Right lobe of liver (tissue), 4 donors: ENCODE results near the gene ICE1.

Experiments
- POLR2A ChIP-seq: fragments of 450-650 bp; IDR thresholded peaks from one replicate; pipeline ENCODE4 v1.6.1; 2017; ENCODE audit warnings: antibody characterized with exemption, mild to moderate bottlenecking
- TF ChIP-seq, protein P1 (sequence below), 4 donors: fragments of 200-600 bp in 3 of 4; fragments of 450-650 bp in 1 of 4; IDR thresholded peaks; one replicate each; pipeline versions ENCODE4 v1.5.1 to v1.8.0; 2016 to 2022; ENCODE audit warnings: antibody characterized with exemption in 4 of 4, mild to moderate bottlenecking in 2 of 4
- donor health status: DM: no; HTN: no; CAD: no.
- donor health status: DM: no; HTN: no; CAD: no.
- donor health status: DM: no; HTN: yes; CAD: no.

GRCh38 chr5:5418764-5419163, 3.7 kb upstream of the ICE1 start:
- TF ChIP-seq, protein P1, sequence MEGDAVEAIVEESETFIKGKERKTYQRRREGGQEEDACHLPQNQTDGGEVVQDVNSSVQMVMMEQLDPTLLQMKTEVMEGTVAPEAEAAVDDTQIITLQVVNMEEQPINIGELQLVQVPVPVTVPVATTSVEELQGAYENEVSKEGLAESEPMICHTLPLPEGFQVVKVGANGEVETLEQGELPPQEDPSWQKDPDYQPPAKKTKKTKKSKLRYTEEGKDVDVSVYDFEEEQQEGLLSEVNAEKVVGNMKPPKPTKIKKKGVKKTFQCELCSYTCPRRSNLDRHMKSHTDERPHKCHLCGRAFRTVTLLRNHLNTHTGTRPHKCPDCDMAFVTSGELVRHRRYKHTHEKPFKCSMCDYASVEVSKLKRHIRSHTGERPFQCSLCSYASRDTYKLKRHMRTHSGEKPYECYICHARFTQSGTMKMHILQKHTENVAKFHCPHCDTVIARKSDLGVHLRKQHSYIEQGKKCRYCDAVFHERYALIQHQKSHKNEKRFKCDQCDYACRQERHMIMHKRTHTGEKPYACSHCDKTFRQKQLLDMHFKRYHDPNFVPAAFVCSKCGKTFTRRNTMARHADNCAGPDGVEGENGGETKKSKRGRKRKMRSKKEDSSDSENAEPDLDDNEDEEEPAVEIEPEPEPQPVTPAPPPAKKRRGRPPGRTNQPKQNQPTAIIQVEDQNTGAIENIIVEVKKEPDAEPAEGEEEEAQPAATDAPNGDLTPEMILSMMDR (IDR thresholded peaks at IDR 0.05) = no peak
- TF ChIP-seq POLR2A = no peak
